ENCODE data around the gene ACVR2A. TPM values are rescaled to one million over a fixed set of nuclear protein-coding genes. Genes with fewer than 3 reads are reported as not detected.

ACVR2A gene
- total and polyA plus RNA-seq, 9 donors, result 16.3 to 36.3 (median 20.5) TPM

- DNase-seq, result peak; percentile 60
- WGBS (ENCODE audit: insufficient coverage), result no CpG with 5 or more reads among the region's 3 CpGs
- H3K27ac ChIP-seq (ENCODE audit: low read length), result no peak overlapping the region
These were observed 69.1 kb downstream of the ACVR2A start for GRCh38 chr2:147913701-147914480.

GRCh38 chr2:147916067-147916466 lies 71.2 kb downstream of the ACVR2A start:
- DNase-seq, result peak; percentile 12
- H3K4me1 ChIP-seq (ENCODE audit: control insufficient read depth, insufficient read depth, low read length), result peaks cover 2% of the 10 kb centered on the region
- no peak overlapping the region for H3K4me3 ChIP-seq (ENCODE audit: low read length)
- WGBS (ENCODE audit: insufficient coverage), result no CpG with 5 or more reads among the region's 2 CpGs
- H3K27ac ChIP-seq (ENCODE audit: low read length), result no peak overlapping the region
- H3K27me3 ChIP-seq (ENCODE audit: control insufficient read depth, insufficient read depth, low read length), result no peaks in the 10 kb centered on the region
- peaks cover 8% of the 10 kb centered on the region for H3K36me3 ChIP-seq (ENCODE audit: control insufficient read depth, insufficient read depth, low read length)
- no peaks in the 10 kb centered on the region for H3K9me3 ChIP-seq (replicated peaks; ENCODE audit: control insufficient read depth, low read depth, low read length)

More at GRCh38 chr2:147913701-147914480, 69.1 kb downstream of the ACVR2A start:
- Histone ChIP-seq H3K9me3 (replicated peaks; ENCODE audit: control insufficient read depth, low read depth, low read length) (no peaks in the 10 kb centered on the region), H3K36me3 (ENCODE audit: control insufficient read depth, insufficient read depth, low read length) (peaks cover 4% of the 10 kb centered on the region), H3K4me1 (ENCODE audit: control insufficient read depth, insufficient read depth, low read length) (peaks cover 2% of the 10 kb centered on the region), H3K27me3 (ENCODE audit: control insufficient read depth, insufficient read depth, low read length) (no peaks in the 10 kb centered on the region), H3K4me3 (ENCODE audit: low read length) (no peak overlapping the region)

- WGBS (ENCODE audit: insufficient coverage), result no CpG with 5 or more reads among the region's 4 CpGs
- no peaks in the 10 kb centered on the region for H3K9me3 ChIP-seq (replicated peaks; ENCODE audit: control insufficient read depth, low read depth, low read length)
- H3K4me1 ChIP-seq (ENCODE audit: control insufficient read depth, insufficient read depth, low read length), result peaks cover 2% of the 10 kb centered on the region
- H3K27ac ChIP-seq (ENCODE audit: low read length), result no peak overlapping the region
- no peaks in the 10 kb centered on the region for H3K27me3 ChIP-seq (ENCODE audit: control insufficient read depth, insufficient read depth, low read length)
- H3K36me3 ChIP-seq (ENCODE audit: control insufficient read depth, insufficient read depth, low read length), result peaks cover 8% of the 10 kb centered on the region
- H3K4me3 ChIP-seq (ENCODE audit: low read length), result no peak overlapping the region
- DNase-seq, result no peak
These were observed 71.9 kb downstream of the ACVR2A start for GRCh38 chr2:147916723-147917122.

GRCh38 chr2:147917161-147917560 lies 72.3 kb downstream of the ACVR2A start:
- peaks cover 2% of the 10 kb centered on the region for H3K4me1 ChIP-seq (ENCODE audit: control insufficient read depth, insufficient read depth, low read length)
- DNase-seq, result no peak
- no peaks in the 10 kb centered on the region for H3K9me3 ChIP-seq (replicated peaks; ENCODE audit: control insufficient read depth, low read depth, low read length)
- no peak overlapping the region for H3K27ac ChIP-seq (ENCODE audit: low read length)
- no peak overlapping the region for H3K4me3 ChIP-seq (ENCODE audit: low read length)
- no peaks in the 10 kb centered on the region for H3K27me3 ChIP-seq (ENCODE audit: control insufficient read depth, insufficient read depth, low read length)
- WGBS (ENCODE audit: insufficient coverage), result no CpG with 5 or more reads among the region's 4 CpGs
- peaks cover 8% of the 10 kb centered on the region for H3K36me3 ChIP-seq (ENCODE audit: control insufficient read depth, insufficient read depth, low read length)

GRCh38 chr2:147923846-147924245 lies 79.0 kb downstream of the ACVR2A start:
- H3K36me3 ChIP-seq (ENCODE audit: control insufficient read depth, insufficient read depth, low read length), result peaks cover 12% of the 10 kb centered on the region
- WGBS (ENCODE audit: insufficient coverage), result no CpG with 5 or more reads among the region's 3 CpGs

GRCh38 chr2:147924647-147925046 lies 79.8 kb downstream of the ACVR2A start:
- H3K27me3 ChIP-seq (ENCODE audit: control insufficient read depth, insufficient read depth, low read length), result no peaks in the 10 kb centered on the region
- no peak overlapping the region for H3K4me3 ChIP-seq (ENCODE audit: low read length)
- DNase-seq, result no peak
- H3K4me1 ChIP-seq (ENCODE audit: control insufficient read depth, insufficient read depth, low read length), result no peaks in the 10 kb centered on the region
- WGBS (ENCODE audit: insufficient coverage), result 80% methylated on average over 1 of the region's 3 CpGs
- peaks cover 8% of the 10 kb centered on the region for H3K36me3 ChIP-seq (ENCODE audit: control insufficient read depth, insufficient read depth, low read length)
- no peaks in the 10 kb centered on the region for H3K9me3 ChIP-seq (replicated peaks; ENCODE audit: control insufficient read depth, low read depth, low read length)
- no peak overlapping the region for H3K27ac ChIP-seq (ENCODE audit: low read length)

More at GRCh38 chr2:147923846-147924245, 79.0 kb downstream of the ACVR2A start:
- H3K9me3 ChIP-seq (replicated peaks; ENCODE audit: control insufficient read depth, low read depth, low read length), result no peaks in the 10 kb centered on the region
- no peak overlapping the region for H3K4me3 ChIP-seq (ENCODE audit: low read length)
- H3K27ac ChIP-seq (ENCODE audit: low read length), result no peak overlapping the region
- H3K4me1 ChIP-seq (ENCODE audit: control insufficient read depth, insufficient read depth, low read length), result no peaks in the 10 kb centered on the region
- no peaks in the 10 kb centered on the region for H3K27me3 ChIP-seq (ENCODE audit: control insufficient read depth, insufficient read depth, low read length)
- peak; percentile 7 for DNase-seq

- DNase-seq, result peak; percentile 48
- Histone ChIP-seq H3K4me3 (ENCODE audit: low read length) (no peak overlapping the region), H3K9me3 (replicated peaks; ENCODE audit: control insufficient read depth, low read depth, low read length) (no peaks in the 10 kb centered on the region), H3K36me3 (ENCODE audit: control insufficient read depth, insufficient read depth, low read length) (peaks cover 10% of the 10 kb centered on the region), H3K27ac (ENCODE audit: low read length) (no peak overlapping the region), H3K27me3 (ENCODE audit: control insufficient read depth, insufficient read depth, low read length) (no peaks in the 10 kb centered on the region), H3K4me1 (ENCODE audit: control insufficient read depth, insufficient read depth, low read length) (no peaks in the 10 kb centered on the region)
These were observed 81.1 kb downstream of the ACVR2A start for GRCh38 chr2:147925886-147926285.

- no peaks in the 10 kb centered on the region for H3K27me3 ChIP-seq (ENCODE audit: control insufficient read depth, insufficient read depth, low read length)
- H3K4me3 ChIP-seq (ENCODE audit: low read length), result no peak overlapping the region
- no peaks in the 10 kb centered on the region for H3K9me3 ChIP-seq (replicated peaks; ENCODE audit: control insufficient read depth, low read depth, low read length)
- H3K27ac ChIP-seq (ENCODE audit: low read length), result no peak overlapping the region
- WGBS (ENCODE audit: insufficient coverage), result no CpG with 5 or more reads among the region's 4 CpGs
- DNase-seq, result no peak
- H3K36me3 ChIP-seq (ENCODE audit: control insufficient read depth, insufficient read depth, low read length), result peaks cover 10% of the 10 kb centered on the region
- no peaks in the 10 kb centered on the region for H3K4me1 ChIP-seq (ENCODE audit: control insufficient read depth, insufficient read depth, low read length)
These were observed 82.3 kb downstream of the ACVR2A start for GRCh38 chr2:147927053-147927588.

GRCh38 chr2:147933931-147934330 lies 89.1 kb downstream of the ACVR2A start:
- DNase-seq, result no peak
- peaks cover 16% of the 10 kb centered on the region for H3K36me3 ChIP-seq (ENCODE audit: control insufficient read depth, insufficient read depth, low read length)
- no peaks in the 10 kb centered on the region for H3K27me3 ChIP-seq (ENCODE audit: control insufficient read depth, insufficient read depth, low read length)
- H3K27ac ChIP-seq (ENCODE audit: low read length), result no peak overlapping the region
- H3K4me1 ChIP-seq (ENCODE audit: control insufficient read depth, insufficient read depth, low read length), result no peaks in the 10 kb centered on the region
- H3K4me3 ChIP-seq (ENCODE audit: low read length), result no peak overlapping the region
- no peaks in the 10 kb centered on the region for H3K9me3 ChIP-seq (replicated peaks; ENCODE audit: control insufficient read depth, low read depth, low read length)

GRCh38 chr2:147934881-147935620 lies 90.2 kb downstream of the ACVR2A start:
- H3K9me3 ChIP-seq (replicated peaks; ENCODE audit: control insufficient read depth, low read depth, low read length), result no peaks in the 10 kb centered on the region
- H3K27ac ChIP-seq (ENCODE audit: low read length), result no peak overlapping the region
- H3K4me3 ChIP-seq (ENCODE audit: low read length), result no peak overlapping the region
- no CpG with 5 or more reads among the region's 1 CpG for WGBS (ENCODE audit: insufficient coverage)
- DNase-seq, result no peak
- H3K36me3 ChIP-seq (ENCODE audit: control insufficient read depth, insufficient read depth, low read length), result peaks cover 14% of the 10 kb centered on the region
- H3K27me3 ChIP-seq (ENCODE audit: control insufficient read depth, insufficient read depth, low read length), result no peaks in the 10 kb centered on the region
- no peaks in the 10 kb centered on the region for H3K4me1 ChIP-seq (ENCODE audit: control insufficient read depth, insufficient read depth, low read length)

All from muscle of leg (tissue), 11 donors.